Measurements from ENCODE around the gene OR2L5. TPM values are rescaled to one million over a fixed set of nuclear protein-coding genes. Genes with fewer than 3 reads are reported as not detected.

OR2L5 gene
- total and polyA plus RNA-seq, 2 of the 4 experiments (the other 2 are of a cell fraction), result not detected

DNA sequence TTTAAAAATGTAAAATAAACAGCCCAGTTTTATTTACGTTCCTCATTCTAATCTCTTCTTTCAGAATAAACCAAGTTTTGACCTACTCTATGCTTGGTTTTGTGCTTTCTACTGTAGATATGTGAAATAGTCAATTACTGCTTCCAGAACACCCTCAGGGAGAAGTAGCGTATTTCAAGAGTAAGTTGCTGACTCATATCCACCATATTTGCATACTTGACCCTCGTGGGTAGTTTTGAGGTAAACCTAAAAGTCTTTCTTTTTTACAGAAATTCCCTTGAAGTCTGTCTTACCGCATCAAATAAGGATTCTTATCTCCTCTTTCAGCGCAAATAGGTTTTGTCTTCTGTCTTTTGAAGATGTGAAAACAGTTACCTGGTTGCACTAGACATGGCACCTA is 31.7 kb downstream of the OR2L5 start:
- Histone ChIP-seq H3K23ac (ENCODE audit: low read depth, low read length) (no peak overlapping the region), H3K14ac (replicated peaks; ENCODE audit: low read depth, low read length) (no peak overlapping the region), H3K56ac (ENCODE audit: extremely low read depth, insufficient read depth, low read length) (no peak overlapping the region), H2AK9ac (replicated peaks; ENCODE audit: low read depth, low read length, poor library complexity) (no peak overlapping the region), H3K27ac (ENCODE audit: insufficient read depth, low read length) (no peak overlapping the region), H2AK5ac (ENCODE audit: low read depth, low read length) (no peak overlapping the region), H2BK15ac (ENCODE audit: low read depth, low read length) (no peak overlapping the region), H3K27me3 (ENCODE audit: control insufficient read depth, insufficient read depth, low read length) (no peaks in the 10 kb centered on the region), H2BK20ac (ENCODE audit: low read depth, low read length) (no peak overlapping the region), H4K5ac (ENCODE audit: low read depth, low read length) (no peak overlapping the region), H3K9me3 (ENCODE audit: control insufficient read depth, insufficient read depth, low read length) (peaks cover 8% of the 10 kb centered on the region), H3K9me1 (ENCODE audit: insufficient read depth, low read length) (no peaks in the 10 kb centered on the region), H3K4ac (ENCODE audit: low read depth, low read length) (no peak overlapping the region), H3K36me3 (ENCODE audit: control insufficient read depth, insufficient read depth, low read length) (no peaks in the 10 kb centered on the region), H4K8ac (ENCODE audit: low read depth in 2 of 2, low read length in 2 of 2) (no peak overlapping the region), H3K9ac (ENCODE audit: low read depth, low read length) (no peak overlapping the region), H3K4me1 (ENCODE audit: control insufficient read depth, insufficient read depth, low read length) (no peaks in the 10 kb centered on the region), H4K20me1 (ENCODE audit: insufficient read depth, low read length) (no peaks in the 10 kb centered on the region), H2BK5ac (ENCODE audit: low read depth, low read length, poor library complexity, severe bottlenecking) (no peak overlapping the region), H3K18ac (ENCODE audit: low read depth, low read length) (no peak overlapping the region), H2AFZ (replicated peaks; ENCODE audit: low read length, poor library complexity) (no peak overlapping the region), H3K79me1 (ENCODE audit: low read depth in 1 of 2, low read length in 2 of 2) (no peaks in the 10 kb centered on the region), H4K91ac (ENCODE audit: insufficient read depth, low read depth, low read length) (no peak overlapping the region), H3K4me2 (ENCODE audit: low read depth, low read length) (no peak overlapping the region), H3K4me3 (ENCODE audit: insufficient read depth, low read depth, low read length) (no peak overlapping the region), H2BK120ac (ENCODE audit: low read depth, low read length) (no peak overlapping the region)
- ATAC-seq (ENCODE audit: low read depth) (no peak), DNase-seq (no peak)
- POLR2A ChIA-PET (ENCODE audit: unreplicated experiment), result no interaction called here
- TF ChIP-seq, protein P1, sequence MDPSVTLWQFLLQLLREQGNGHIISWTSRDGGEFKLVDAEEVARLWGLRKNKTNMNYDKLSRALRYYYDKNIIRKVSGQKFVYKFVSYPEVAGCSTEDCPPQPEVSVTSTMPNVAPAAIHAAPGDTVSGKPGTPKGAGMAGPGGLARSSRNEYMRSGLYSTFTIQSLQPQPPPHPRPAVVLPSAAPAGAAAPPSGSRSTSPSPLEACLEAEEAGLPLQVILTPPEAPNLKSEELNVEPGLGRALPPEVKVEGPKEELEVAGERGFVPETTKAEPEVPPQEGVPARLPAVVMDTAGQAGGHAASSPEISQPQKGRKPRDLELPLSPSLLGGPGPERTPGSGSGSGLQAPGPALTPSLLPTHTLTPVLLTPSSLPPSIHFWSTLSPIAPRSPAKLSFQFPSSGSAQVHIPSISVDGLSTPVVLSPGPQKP (IDR thresholded peaks at IDR 0.05; ENCODE audit: borderline replicate concordance, low read depth, low read length), result no peak
- TF ChIP-seq CEBPB (IDR thresholded peaks at IDR 0.05; ENCODE audit: low read depth, low read length) (no peak), BHLHE40 (IDR thresholded peaks at IDR 0.05; ENCODE audit: low read depth, low read length) (no peak), NFE2L2 (IDR thresholded peaks at IDR 0.05; ENCODE audit: low read depth, low read length) (no peak), CHD1 (IDR thresholded peaks at IDR 0.05; ENCODE audit: low read depth, low read length) (no peak), RCOR1 (IDR thresholded peaks at IDR 0.05; ENCODE audit: insufficient replicate concordance, low read length) (no peak), RFX5 (IDR thresholded peaks at IDR 0.05; ENCODE audit: low read depth, low read length) (no peak), RAD21 (IDR thresholded peaks at IDR 0.05; ENCODE audit: low read length) (no peak)
- TF ChIP-seq, protein P2, sequence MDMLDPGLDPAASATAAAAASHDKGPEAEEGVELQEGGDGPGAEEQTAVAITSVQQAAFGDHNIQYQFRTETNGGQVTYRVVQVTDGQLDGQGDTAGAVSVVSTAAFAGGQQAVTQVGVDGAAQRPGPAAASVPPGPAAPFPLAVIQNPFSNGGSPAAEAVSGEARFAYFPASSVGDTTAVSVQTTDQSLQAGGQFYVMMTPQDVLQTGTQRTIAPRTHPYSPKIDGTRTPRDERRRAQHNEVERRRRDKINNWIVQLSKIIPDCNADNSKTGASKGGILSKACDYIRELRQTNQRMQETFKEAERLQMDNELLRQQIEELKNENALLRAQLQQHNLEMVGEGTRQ (IDR thresholded peaks at IDR 0.05; ENCODE audit: low read depth, low read length), result no peak
- BruUV-seq (replicated peaks), result no TSS peak
- in situ Hi-C loops (cut with MboI; ENCODE audit: low sequenced_read_pairs), result no loop called here
- dilution Hi-C loops (cut with HindIII; ENCODE audit: low sequenced_read_pairs, unreplicated experiment), result no loop called here
- CTCF ChIA-PET, result no interaction called here
- intact Hi-C loops (cut with micrococcal nuclease), result no loop called here
- WGBS, 2 experiments (ENCODE audit: extremely low coverage in 2 of 2, insufficient read length in 1 of 2), result no CpG with 5 or more reads among the region's 5 CpGs
